NCI-H510A treated with DMSO at 0.1 percent for 48 hours (cell line): Measurements from ENCODE around the gene GRIA4.
"Not testable (repeated sequence)": the region's sequence is repeated elsewhere in the genome, so short reads cannot be mapped to it uniquely, and the experiment has no call there.

Source experiments
- DNase-seq: peaks from one replicate; lab custom pipeline; 2025; lab: John Stamatoyannopoulos, UW

The GRIA4 gene

GRCh38 chr11:105719073-105719822 lies 109.4 kb downstream of the GRIA4 start:
- peak; percentile 74 for DNase-seq

- peak; percentile 20 for DNase-seq
These were observed 110.2 kb downstream of the GRIA4 start for GRCh38 chr11:105720096-105720495.

- DNase-seq = no peak
These were observed 113.4 kb downstream of the GRIA4 start for GRCh38 chr11:105723269-105723668.

- no peak for DNase-seq
These were observed 122.7 kb downstream of the GRIA4 start for GRCh38 chr11:105732611-105733010.

DNA sequence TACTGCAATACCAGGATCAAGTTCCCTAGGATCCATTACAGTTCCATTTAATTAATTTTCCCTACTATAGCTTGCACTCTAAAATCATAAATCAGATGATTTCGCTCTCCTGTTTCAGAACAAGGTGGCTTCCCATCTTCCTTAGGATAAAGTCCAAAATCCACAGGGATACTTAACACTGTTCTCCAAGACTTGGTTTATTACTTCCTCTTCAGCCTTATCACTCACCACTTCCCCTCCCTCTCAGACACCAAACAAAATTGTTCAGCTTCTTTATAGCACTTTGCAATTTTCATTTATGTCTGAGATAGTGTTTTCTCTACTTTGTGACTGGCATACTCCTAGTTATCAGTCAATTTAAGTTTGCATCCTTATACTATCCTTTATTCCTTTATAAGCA lies 124.6 kb downstream of the GRIA4 start:
- DNase-seq = no peak

- no peak for DNase-seq
These were observed 128.4 kb downstream of the GRIA4 start for GRCh38 chr11:105738251-105738650.

DNA sequence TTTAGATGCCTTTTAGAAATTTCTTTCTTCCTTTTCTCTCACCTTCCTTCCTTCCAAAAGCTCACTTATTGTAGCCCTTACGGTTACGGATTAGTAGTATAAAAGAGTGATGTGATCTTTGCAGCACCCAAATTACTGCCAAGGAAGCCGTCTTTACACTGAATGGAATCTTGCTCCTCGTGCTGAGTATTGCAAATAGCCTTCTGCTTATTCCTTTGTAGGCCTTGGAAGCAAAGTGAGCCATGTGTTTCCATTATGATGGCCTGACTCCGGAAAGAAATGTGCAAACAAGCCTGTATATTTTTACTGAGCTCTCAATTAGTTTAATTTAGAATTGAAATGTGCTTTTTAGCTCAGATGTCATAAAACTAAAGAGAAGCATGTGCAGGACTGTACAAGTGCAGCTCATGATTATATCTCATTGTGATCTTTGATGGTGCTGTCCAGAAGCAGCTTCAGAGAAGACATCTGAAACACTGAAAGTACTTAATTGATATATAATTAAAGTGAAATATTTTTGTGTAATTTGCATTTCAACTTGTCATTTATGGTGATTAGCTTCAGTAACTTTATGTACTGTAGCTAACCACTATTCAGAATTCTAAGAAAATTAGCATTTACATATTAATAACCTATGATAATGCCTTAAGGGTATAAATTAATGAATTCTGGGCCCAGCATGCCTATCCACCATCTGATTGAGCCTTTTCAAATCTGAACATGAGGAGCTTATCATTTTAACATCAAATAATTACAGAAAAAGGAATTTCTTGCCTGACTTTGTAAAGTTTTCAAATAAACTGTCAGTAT lies 129.3 kb downstream of the GRIA4 start:
- no peak for DNase-seq

- no peak for DNase-seq
These were observed 130.5 kb downstream of the GRIA4 start for GRCh38 chr11:105740164-105740903.

DNA sequence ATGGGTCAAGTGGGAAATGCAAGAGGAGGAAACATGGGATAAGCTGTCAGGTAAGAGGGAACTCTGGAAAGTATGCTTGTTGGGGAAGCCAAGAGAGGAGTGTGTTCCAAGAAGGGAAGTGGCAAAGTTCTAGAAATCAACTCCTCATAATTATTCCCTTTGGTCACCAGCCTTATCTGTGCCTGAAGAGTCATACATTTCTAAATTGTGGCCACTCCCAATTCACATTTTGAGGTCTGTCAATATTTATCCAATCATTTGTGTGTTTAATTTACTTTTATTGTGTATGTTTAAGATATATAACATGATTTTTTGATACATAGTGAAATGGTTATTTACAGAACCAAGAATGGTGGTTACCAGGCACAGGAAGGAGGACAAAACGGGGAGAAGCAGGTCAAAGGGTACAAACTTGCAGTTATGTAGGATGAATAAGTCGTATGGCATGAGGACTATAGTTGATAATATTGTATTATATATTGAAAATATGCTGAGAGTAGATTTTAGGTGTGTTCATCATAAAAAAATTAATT lies 131.7 kb downstream of the GRIA4 start:
- no peak for DNase-seq

DNA sequence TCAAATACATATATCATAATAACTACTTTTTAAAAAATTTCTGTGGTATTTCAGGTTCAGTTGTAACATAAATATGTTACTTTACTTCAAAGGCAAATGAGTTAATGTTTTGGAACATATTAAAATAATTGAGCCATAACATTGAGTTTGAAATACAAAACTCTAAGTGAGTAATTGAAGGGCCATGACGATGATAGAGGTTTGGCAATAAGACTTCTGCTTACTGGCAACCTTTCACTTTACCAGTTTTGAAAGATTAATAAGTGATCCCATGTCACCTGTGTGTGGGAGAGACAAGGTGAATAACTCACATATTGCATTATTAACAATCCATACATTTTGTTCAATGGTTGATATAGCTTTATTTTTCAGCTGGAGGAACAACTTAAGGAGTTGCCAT lies 144.4 kb downstream of the GRIA4 start:
- DNase-seq = no peak

DNA sequence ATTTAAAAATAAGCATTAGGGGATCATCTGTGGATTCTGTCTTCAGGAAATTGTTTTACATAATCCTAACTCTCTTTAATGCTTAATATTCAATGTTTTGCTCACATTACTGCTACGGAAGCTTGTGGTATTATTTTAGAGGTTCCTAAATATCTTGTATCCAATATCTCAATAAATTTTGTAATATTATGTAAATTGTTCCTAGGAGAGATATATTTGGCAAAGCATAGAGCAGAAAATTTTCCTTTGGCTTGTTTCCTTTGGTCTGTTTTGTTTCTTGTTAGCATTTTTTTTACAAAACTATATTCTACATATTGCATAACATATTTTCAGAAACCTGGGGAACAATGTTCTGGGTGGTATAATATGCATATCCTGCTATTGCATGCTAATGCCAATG lies 144.8 kb downstream of the GRIA4 start:
- DNase-seq = no peak

DNA sequence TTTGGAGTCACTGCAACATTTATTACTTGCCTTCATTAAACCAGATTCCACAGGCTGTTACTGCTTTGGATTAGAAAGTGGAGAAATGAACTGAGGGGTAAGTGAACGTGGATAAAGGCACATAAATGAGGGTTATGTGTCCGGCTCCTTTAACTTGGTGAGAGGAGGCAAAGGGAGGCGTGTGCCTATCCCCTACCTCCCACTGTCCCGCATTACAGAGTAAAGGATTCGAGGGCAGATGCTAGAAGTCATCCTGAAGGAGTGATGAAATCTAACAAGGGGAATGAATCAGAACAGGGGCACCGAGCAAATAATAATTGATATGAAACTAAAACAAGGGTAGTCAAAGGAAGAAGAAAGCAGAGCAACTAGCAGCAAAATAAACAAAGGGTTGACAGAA lies 147.2 kb downstream of the GRIA4 start:
- no peak for DNase-seq

DNA sequence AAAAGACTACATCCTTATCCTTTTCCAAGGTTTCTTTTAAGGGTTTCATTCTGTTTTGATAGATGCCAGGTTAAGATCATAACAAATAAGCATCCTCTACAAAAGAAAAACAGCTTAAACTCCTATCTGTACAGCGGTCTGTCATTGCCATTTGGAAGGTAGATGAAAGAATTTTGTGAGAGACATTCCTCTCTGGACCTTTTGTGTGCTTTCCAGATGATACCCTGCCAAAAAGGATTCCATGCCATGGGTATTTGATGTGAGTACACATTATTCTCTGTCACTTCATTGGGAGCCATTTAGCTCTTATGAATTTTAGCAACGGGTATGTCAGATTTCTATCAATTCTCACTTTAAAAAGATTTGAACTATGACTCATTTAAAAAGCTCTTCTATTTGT lies 153.7 kb downstream of the GRIA4 start:
- DNase-seq = no peak

DNA sequence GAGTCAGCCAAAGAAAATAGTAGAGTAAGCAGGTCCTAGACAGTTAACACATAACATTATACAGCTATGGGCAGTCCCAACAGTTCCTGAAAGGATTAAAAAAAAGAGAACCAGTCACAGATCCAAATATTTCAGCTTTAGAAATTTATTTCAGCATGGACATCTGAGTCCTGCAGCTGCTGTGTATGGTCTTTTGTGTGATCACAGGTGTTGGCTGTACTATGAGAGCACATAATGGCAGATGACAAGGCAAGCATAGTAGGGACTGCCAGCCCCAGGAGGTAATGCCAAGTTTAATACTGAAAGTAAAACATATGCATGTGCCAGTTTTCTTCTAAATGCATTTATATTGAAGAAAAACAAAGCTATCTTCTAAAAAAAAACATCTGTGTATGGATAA lies 158.1 kb downstream of the GRIA4 start:
- no peak for DNase-seq

GRCh38 chr11:105769627-105770026 lies 159.8 kb downstream of the GRIA4 start:
- no peak for DNase-seq

DNA sequence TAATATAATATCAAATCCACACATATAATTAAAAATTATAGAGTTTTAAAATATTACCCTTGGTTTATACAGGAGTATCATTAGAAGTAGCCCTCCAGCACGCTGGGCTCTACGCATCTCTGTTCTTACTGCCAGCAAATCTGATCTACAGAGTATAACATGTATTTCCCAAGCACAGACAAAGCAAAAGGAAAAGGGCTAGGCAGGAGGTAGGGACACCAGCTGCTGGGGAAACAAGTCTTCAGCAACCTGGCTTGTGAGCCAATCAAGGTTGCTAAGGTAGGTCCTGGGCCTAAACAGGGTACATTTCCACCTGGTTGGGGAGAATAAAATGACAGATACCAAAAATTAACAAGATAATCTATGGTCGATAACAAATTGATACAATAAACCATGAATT lies 163.6 kb downstream of the GRIA4 start:
- not testable (repeated sequence) for DNase-seq

- no peak for DNase-seq
These were observed 165.0 kb downstream of the GRIA4 start for GRCh38 chr11:105774899-105775298.

DNA sequence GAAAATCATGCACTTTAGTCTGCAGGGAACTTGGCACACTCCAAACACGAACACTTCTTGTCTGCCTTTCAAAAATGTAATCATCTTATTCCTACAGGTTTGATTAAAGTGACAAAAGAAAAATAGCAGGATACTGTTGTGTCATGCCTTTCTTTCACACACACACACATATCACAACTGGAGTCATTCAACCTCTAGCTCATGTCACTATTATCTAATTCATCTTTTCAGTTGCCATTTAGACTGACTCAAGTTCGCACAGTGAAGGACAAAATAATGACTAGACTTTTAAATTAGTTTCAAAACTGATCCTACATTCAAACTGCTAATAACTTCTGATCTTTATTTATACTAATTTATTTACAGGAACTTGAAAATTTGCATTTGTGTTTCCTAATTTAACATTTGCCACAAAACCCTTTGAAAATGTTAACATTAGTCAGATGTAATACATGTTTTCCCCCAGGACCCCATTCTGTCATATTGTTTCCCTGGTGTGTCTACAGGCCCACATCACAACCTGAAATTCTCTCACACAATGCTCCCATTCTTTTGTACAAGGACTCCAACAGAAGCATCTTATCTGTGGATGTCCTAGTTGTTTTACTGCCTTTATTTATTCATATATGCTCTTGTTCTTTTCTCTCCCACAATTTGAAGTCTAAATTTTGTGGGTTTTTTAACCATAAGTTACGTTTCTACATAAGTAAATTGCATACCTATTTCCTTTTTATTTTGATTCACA lies 171.1 kb downstream of the GRIA4 start:
- no peak for DNase-seq

GRCh38 chr11:105781807-105782206 lies 171.9 kb downstream of the GRIA4 start:
- no peak for DNase-seq

DNA sequence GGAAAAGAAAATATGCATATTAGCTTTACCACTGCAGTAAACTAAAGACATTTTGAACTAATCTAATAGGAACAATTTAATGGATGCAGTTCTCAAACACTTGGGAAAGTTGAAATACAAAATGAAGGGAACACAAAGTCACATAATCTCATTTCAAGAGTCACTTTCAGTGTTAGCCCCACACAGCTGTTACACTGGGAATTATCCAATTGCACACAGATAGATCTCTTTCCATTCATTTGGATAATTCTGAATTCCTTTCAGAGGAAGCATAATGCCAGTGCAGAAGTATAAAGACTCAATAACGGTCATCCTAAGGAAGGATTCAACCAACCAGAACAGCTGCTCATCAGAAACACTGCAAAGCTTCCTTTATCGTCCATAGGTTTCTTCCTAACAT lies 173.3 kb downstream of the GRIA4 start:
- no peak for DNase-seq

DNA sequence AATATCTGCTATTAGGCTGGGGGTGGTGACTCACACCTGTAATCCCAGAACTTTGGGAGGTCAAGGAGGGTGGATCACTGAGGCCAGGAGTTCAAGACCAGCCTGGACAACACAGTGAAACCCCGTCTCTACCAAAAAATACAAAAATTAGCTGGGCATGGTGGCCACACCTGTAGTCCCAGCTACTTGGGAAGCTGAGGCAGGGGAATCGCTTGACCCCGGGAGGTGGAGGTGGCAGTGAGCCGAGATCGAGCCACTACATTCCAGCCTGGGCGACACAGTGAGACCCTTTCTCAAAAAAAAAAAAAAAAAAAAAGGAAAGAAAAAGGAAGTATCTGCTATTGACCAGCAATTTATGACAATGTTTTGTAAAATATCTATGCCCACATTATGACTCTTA lies 176.0 kb downstream of the GRIA4 start:
- DNase-seq = not testable (repeated sequence)

- DNase-seq = no peak
These were observed 176.9 kb downstream of the GRIA4 start for GRCh38 chr11:105786741-105787140.
